ENCODE results near the gene CADPS2. TPM values are rescaled to one million over a fixed set of nuclear protein-coding genes. Genes with fewer than 3 reads are reported as not detected.

CADPS2 gene
- total and polyA plus RNA-seq, 4 donors, result 5.9 to 23.8 (median 11.0) TPM

DNA sequence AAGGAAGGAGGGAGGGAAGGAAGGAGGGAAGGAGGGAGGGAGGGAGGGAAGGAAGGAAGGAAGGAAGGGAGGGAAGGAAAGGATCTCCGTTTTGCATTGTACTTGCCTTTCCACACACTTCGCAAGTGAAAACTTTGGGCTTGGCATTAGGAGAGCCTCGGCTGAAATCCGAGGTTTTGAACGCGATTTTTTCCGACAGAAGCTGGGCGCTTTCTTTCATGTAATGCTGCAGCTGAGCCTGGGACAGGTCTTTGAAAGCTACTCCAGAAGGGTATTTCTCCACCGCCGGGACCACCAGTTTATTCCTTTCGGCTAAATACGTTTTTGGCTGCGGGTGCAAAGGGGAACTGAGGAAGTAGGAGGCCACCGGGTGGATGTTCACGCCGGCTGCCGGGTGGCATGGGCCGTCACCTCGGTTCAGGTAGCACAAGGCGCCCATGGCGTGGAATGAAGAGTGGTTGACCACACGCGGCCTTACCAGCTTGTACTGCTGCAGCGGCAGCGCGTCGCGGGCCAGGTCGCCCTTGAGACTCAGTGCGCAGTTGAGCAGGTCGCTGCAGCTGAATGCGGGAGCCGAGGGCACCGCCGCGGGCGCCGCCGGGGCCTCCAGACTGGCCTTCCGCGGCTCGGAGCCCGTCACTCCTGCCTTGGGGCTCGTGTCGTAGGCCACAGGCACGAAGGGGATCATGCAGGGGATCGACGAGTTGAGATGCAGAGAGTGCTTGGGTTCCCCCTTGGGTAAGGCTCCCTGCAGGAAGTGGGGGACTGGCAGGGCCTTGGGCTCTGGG, 582.5 kb downstream of the CADPS2 start:
- H3K9me3 ChIP-seq (ENCODE audit: control insufficient read depth, low read length), result no peaks in the 10 kb centered on the region
- H3K4me3 ChIP-seq (ENCODE audit: low read length in 2 of 2), result no peak overlapping the region
- peaks cover 0 to 3% of the 10 kb centered on the region in 2 donors for H3K27me3 ChIP-seq (ENCODE audit: control insufficient read depth in 1 of 2, insufficient read depth in 2 of 2, low read length in 1 of 2)
- no peak overlapping the region for H3K27ac ChIP-seq (ENCODE audit: low read depth in 1 of 2, low read length in 2 of 2)
- DNase-seq (peak; percentile 24 to 70), ATAC-seq (ENCODE audit: low FRiP score) (no peak)
- H3K36me3 ChIP-seq (ENCODE audit: control insufficient read depth in 1 of 2, insufficient read depth in 2 of 2, low read length in 1 of 2), result no peaks in the 10 kb centered on the region
- intact Hi-C loops (cut with DNase I), result no loop called here
- H3K4me1 ChIP-seq (ENCODE audit: control insufficient read depth in 1 of 2, insufficient read depth in 2 of 2, low read length in 2 of 2), result no peaks in the 10 kb centered on the region
- WGBS, 2 donors, result 3 to 6% methylated on average over 45 to 48 of the region's 48 CpGs

DNA sequence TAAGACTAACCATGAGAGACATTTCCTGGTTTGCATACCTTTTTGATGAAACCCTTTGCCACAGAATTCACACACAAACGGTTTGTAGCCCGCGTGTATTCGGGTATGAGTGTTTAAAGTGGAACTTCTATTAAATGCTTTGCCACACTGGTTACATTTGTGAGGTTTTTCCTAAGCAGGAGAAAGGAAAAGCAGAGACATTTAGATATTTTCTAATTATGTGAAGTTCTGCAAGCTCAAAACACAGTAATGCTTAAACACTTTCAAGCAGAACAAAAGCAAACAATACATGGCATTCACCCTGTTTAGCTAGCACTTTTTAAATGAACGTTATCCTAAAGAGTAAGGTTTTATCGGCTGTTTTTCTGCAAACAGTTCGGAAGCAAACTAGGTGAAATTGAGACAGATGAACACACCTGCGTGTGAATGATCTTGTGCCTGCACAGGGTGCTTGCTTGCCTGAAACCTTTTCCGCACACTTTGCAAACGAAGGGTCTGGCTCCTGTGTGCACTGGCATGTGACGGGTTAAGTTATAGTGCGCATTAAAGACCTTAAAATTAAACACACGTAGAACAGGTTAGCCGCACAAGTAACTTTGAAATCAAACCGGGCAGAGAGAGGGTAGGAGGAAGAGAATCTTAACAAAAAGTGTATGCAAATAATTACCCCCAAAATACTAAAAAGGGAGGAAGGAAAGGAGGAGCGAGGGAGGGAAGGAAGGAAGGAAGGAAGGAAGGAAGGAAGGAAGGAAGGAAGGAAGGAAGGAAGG, 583.3 kb downstream of the CADPS2 start:
- no peak for ATAC-seq (ENCODE audit: low FRiP score)
- intact Hi-C loops (cut with DNase I), result no loop called here
- H3K9me3 ChIP-seq (ENCODE audit: control insufficient read depth, low read length), result no peaks in the 10 kb centered on the region

DNA sequence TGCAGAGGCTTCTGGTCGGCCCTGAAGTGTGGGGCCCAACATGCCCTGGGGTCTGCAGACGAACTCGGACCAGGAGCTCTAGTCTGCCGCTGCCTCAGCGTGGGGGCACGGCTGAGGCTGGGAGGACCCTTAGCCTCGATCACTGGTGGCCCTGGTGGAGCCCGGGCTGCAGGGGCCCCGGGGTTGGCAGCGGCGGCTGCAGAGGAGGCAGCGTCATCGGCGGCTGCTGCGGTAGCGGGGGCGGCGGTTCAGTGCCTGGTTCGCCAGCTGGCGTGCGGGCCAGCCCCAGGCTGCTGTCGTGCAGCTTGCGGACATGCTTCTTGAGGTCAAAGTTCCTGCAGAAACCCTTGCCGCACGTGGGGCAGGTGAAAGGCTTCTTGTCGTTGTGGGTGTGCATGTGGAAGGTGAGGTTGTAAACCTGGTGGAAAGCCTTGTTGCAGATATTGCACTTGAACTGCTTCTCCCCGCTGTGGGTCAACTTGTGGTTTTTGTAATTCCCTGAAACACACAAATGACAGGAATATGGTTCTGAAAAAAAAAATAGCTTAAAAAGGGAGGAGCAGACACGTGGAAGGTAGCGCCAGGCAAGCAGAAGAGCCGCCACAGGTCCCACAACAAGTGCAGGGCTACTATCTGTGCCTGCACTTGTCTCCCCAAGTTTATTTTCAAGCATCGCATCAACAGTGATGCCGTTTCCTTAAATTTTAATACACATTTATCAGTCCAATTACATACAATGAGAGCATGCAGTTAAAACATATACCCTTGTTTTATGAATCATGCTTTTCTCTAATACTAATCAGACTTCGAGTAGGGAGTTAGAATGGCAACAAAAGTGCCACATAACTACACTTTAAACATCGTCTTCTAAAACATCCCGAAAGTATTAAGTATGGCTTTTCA, 584.2 kb downstream of the CADPS2 start:
- DNase-seq, result peak in 1 of 2 donors; percentile 72
- H3K9me3 ChIP-seq (ENCODE audit: control insufficient read depth, low read length), result no peaks in the 10 kb centered on the region
- intact Hi-C loops (cut with DNase I), result no loop called here

More for the DNA sequence above, 583.3 kb downstream of the CADPS2 start:
- Histone ChIP-seq H3K4me1 (ENCODE audit: control insufficient read depth in 1 of 2, insufficient read depth in 2 of 2, low read length in 2 of 2) (no peaks in the 10 kb centered on the region), H3K36me3 (ENCODE audit: control insufficient read depth in 1 of 2, insufficient read depth in 2 of 2, low read length in 1 of 2) (no peaks in the 10 kb centered on the region), H3K27me3 (ENCODE audit: control insufficient read depth in 1 of 2, insufficient read depth in 2 of 2, low read length in 1 of 2) (peaks cover 0 to 3% of the 10 kb centered on the region in 2 donors), H3K27ac (ENCODE audit: low read depth in 1 of 2, low read length in 2 of 2) (no peak overlapping the region), H3K4me3 (ENCODE audit: low read length in 2 of 2) (no peak overlapping the region)
- WGBS, 2 donors, result 12 to 15% methylated on average over 16 of the region's 16 CpGs
- DNase-seq, result no peak

DNA sequence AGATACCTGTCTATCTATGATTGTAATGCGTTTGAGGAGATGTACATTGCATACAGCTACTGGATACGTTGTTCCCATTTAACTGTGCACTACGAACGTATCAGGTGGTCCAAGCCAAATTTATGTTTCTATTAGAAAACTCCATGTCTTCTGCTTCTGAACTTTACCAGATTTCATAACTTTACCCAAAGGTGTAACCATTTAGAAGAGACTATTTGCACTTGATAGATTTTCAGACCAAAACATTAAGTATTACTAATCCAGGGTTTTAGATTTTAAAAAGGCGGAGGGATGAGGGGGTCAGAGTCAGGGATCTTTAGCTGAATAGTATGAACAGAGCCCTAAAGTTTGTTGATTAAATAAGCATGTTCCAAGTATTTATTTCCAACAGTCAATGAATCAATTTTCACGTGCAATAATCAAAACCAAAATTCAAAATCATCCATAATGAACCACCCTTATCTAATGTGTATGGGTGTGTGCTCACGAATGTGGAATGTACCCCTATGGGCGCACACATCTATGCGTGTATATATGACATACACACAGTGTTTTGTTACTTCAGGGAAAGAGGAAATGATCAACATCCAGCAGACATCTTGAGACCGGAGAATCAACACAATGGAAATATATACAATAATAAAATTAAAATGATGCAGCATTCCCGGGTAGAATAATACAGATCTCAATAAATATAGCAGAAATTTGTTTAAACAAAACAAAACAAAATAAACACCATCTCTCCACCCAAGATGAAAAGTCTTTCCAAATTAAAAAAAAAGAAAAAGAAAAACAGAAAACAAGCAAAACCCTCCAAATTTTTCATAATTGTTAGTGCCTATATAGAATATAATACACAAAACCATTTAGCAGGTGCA, 585.1 kb downstream of the CADPS2 start:
- intact Hi-C loops (cut with DNase I), result no loop called here
- WGBS, 2 donors, result 18 to 22% methylated on average over 11 of the region's 11 CpGs
- Histone ChIP-seq H3K36me3 (ENCODE audit: control insufficient read depth in 1 of 2, insufficient read depth in 2 of 2, low read length in 1 of 2) (no peaks in the 10 kb centered on the region), H3K9me3 (ENCODE audit: control insufficient read depth, low read length) (no peaks in the 10 kb centered on the region), H3K4me1 (ENCODE audit: control insufficient read depth in 1 of 2, insufficient read depth in 2 of 2, low read length in 2 of 2) (no peaks in the 10 kb centered on the region), H3K27ac (ENCODE audit: low read depth in 1 of 2, low read length in 2 of 2) (no peak overlapping the region), H3K4me3 (ENCODE audit: low read length in 2 of 2) (no peak overlapping the region), H3K27me3 (ENCODE audit: control insufficient read depth in 1 of 2, insufficient read depth in 2 of 2, low read length in 1 of 2) (peaks cover 0 to 3% of the 10 kb centered on the region in 2 donors)
- no peak for DNase-seq
- ATAC-seq (ENCODE audit: low FRiP score), result no peak

More for the DNA sequence above, 584.2 kb downstream of the CADPS2 start:
- Histone ChIP-seq H3K4me3 (ENCODE audit: low read length in 2 of 2) (no peak overlapping the region), H3K36me3 (ENCODE audit: control insufficient read depth in 1 of 2, insufficient read depth in 2 of 2, low read length in 1 of 2) (no peaks in the 10 kb centered on the region), H3K4me1 (ENCODE audit: control insufficient read depth in 1 of 2, insufficient read depth in 2 of 2, low read length in 2 of 2) (no peaks in the 10 kb centered on the region), H3K27me3 (ENCODE audit: control insufficient read depth in 1 of 2, insufficient read depth in 2 of 2, low read length in 1 of 2) (peaks cover 0 to 3% of the 10 kb centered on the region in 2 donors), H3K27ac (ENCODE audit: low read depth in 1 of 2, low read length in 2 of 2) (no peak overlapping the region)
- ATAC-seq (ENCODE audit: low FRiP score), result no peak
- WGBS, 2 donors, result 11 to 13% methylated on average over 34 to 35 of the region's 35 CpGs

DNA sequence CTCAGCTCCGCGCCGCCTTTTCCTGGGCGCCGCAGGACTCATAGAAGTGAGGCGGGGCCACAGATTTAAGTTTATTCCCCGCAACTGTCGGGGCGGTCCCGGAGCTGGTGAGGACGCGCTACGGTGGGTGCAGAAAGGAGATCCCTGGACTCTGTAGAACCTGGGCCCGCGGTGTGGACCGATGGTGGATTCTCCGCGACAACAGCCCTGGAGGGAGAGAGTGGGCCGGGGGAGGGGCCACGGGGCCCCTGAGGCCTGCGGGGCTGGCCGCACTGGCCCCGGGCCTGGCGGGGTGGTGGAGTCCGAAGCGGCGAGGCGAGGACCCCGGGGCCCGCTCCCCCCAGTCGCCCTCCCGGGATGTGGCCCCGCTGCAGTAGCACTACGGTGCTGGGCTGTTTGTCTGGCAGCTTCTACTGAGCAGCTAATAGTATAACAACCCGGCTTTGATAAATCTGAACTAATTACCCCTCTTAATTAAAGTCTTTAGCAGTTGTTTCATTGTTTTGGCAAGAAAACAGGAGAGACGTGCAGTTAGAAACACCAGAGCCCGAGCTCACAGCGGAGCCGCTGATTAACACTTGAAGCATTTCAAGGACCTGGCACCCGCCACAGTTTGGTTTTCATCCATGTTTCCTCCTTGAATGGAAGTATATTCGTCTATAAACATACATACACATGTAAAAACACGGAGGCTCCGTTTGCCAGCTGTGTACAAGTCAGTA, 585.9 kb downstream of the CADPS2 start:
- Histone ChIP-seq H3K4me3 (ENCODE audit: low read length in 2 of 2) (no peak overlapping the region), H3K36me3 (ENCODE audit: control insufficient read depth in 1 of 2, insufficient read depth in 2 of 2, low read length in 1 of 2) (no peaks in the 10 kb centered on the region), H3K27ac (ENCODE audit: low read depth in 1 of 2, low read length in 2 of 2) (no peak overlapping the region), H3K27me3 (ENCODE audit: control insufficient read depth in 1 of 2, insufficient read depth in 2 of 2, low read length in 1 of 2) (peaks cover 0 to 3% of the 10 kb centered on the region in 2 donors), H3K4me1 (ENCODE audit: control insufficient read depth in 1 of 2, insufficient read depth in 2 of 2, low read length in 2 of 2) (no peaks in the 10 kb centered on the region), H3K9me3 (ENCODE audit: control insufficient read depth, low read length) (no peaks in the 10 kb centered on the region)
- 2 to 7% methylated on average over 37 to 43 of the region's 43 CpGs for WGBS, 2 donors
- ATAC-seq (ENCODE audit: low FRiP score) (no peak), DNase-seq (peak in 1 of 2 donors; percentile 58)
- intact Hi-C loops (cut with DNase I), result no loop called here

DNA sequence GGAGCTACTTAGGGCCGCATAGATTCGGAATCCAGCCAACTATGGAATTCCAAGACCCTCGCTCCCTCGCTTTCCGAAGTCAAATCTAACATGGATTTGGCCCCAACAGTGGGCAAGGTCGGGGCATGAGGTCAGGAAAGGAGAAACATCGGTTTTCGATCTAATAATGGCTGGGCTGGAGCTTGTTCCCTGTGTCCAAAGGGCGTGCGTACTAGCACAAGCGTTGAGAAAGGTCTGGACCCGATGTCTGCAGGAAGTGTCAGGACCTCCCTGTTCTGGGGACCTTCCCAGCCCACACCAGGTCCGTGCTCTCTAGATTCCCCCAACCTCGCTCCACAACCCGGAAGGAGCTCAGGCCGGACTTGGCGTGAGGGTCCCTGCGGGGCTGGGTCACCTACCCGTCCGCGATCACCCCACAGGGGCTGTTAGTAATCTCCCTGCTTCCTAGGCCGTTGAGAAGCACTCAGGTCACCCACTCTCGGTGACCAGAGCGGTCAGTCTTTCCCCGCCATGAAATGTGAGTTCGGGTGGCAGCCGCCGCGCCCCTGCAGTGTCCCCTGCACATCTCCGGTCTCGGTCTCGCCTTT, 586.5 kb downstream of the CADPS2 start:
- H3K27me3 ChIP-seq (ENCODE audit: control insufficient read depth in 1 of 2, insufficient read depth in 2 of 2, low read length in 1 of 2), result peaks cover 0 to 3% of the 10 kb centered on the region in 2 donors
- H3K4me1 ChIP-seq (ENCODE audit: control insufficient read depth in 1 of 2, insufficient read depth in 2 of 2, low read length in 2 of 2), result no peaks in the 10 kb centered on the region
- H3K9me3 ChIP-seq (ENCODE audit: control insufficient read depth, low read length), result no peaks in the 10 kb centered on the region
- H3K36me3 ChIP-seq (ENCODE audit: control insufficient read depth in 1 of 2, insufficient read depth in 2 of 2, low read length in 1 of 2), result no peaks in the 10 kb centered on the region
- H3K27ac ChIP-seq (ENCODE audit: low read depth in 1 of 2, low read length in 2 of 2), result no peak overlapping the region
- WGBS, 2 donors, result 8 to 9% methylated on average over 32 of the region's 32 CpGs
- no peak overlapping the region for H3K4me3 ChIP-seq (ENCODE audit: low read length in 2 of 2)
- DNase-seq (peak in 1 of 2 donors; percentile 55), ATAC-seq (ENCODE audit: low FRiP score) (no peak)
- intact Hi-C loops (cut with DNase I), result no loop called here

DNA sequence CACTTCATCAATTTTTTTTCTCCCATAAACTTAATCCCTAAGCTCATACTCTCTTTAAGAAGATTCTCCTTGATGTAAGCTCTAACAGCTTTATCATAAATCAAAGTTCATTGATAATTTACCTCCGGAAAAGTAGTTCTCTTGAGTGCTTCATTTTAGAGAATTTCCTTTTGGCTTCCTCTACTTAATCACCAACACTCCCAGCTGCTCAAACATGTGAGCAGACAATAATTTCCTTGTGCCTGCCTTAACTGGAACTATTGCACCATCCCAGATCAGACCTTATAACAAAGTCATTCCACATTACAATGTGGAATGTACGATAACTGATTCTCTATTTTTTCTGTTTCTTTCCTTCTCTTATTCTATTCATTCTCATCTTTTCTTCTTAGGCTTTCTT, 587.6 kb downstream of the CADPS2 start:
- no peaks in the 10 kb centered on the region for H3K4me1 ChIP-seq (ENCODE audit: control insufficient read depth in 1 of 2, insufficient read depth in 2 of 2, low read length in 2 of 2)
- WGBS, 2 donors, result 81 to 82% methylated on average over 2 of the region's 2 CpGs
- peaks cover 0 to 3% of the 10 kb centered on the region in 2 donors for H3K27me3 ChIP-seq (ENCODE audit: control insufficient read depth in 1 of 2, insufficient read depth in 2 of 2, low read length in 1 of 2)
- H3K4me3 ChIP-seq (ENCODE audit: low read length in 2 of 2), result no peak overlapping the region
- ATAC-seq (ENCODE audit: low FRiP score) (no peak), DNase-seq (no peak)
- no peak overlapping the region for H3K27ac ChIP-seq (ENCODE audit: low read depth in 1 of 2, low read length in 2 of 2)
- no peaks in the 10 kb centered on the region for H3K9me3 ChIP-seq (ENCODE audit: control insufficient read depth, low read length)
- no peaks in the 10 kb centered on the region for H3K36me3 ChIP-seq (ENCODE audit: control insufficient read depth in 1 of 2, insufficient read depth in 2 of 2, low read length in 1 of 2)
- intact Hi-C loops (cut with DNase I), result no loop called here

Data from aorta (tissue), 5 donors.